ENCODE data around the gene G6PD.
A peak's percentile ranks its signal among the peaks of the same experiment; 100 is the strongest.
"Not testable (repeated sequence)": the region's sequence is repeated elsewhere in the genome, so short reads cannot be mapped to it uniquely, and the experiment has no call there.

Gene G6PD

GRCh38 chrX:154546354-154547244 lies at the start of gene G6PD:
G6PD (minus strand) TSS chrX:154546846; CDS start chrX:154546155, 691 bp downstream.
- ATAC-seq = peak; percentile 54

DNA sequence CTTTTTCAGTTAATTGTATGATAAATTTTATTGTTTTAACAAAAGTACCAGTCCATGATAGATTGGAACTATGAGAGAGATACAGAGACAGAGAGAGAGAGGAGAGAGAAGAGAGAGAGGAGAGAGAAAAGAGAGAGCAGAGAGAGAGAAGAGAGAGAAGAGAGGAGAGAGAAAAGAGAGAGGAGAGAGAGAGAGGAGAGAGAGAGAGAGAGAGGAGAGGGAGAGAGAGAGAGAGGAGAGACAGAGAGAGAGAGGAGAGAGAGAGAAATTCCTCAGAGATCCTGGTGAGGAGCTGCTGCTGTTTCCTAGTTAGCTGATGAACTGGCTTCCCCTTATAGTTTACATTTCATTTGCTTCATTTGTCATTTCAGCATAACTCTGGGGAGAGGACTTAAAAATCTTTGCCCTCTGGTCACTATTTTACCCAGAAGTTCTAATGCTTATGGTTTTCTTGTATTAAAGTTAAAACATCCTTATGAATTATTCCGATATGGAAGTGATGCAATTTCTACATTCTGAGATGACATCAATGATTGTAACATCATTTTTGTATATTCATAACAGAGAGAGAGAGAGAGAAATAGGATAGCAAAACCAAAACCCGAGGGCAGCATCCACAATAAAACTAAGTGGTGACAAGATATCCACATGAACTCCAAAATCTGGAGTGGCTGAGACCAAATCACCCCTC lies 49.1 kb upstream of the G6PD start:
- DNase-seq = no peak
- no peak for ATAC-seq

More at GRCh38 chrX:154546354-154547244, at the start of gene G6PD:
- DNase-seq = peak; percentile 82

GRCh38 chrX:154594491-154594890 lies 47.8 kb upstream of the G6PD start:
- no peak for ATAC-seq
- no peak for DNase-seq

DNA sequence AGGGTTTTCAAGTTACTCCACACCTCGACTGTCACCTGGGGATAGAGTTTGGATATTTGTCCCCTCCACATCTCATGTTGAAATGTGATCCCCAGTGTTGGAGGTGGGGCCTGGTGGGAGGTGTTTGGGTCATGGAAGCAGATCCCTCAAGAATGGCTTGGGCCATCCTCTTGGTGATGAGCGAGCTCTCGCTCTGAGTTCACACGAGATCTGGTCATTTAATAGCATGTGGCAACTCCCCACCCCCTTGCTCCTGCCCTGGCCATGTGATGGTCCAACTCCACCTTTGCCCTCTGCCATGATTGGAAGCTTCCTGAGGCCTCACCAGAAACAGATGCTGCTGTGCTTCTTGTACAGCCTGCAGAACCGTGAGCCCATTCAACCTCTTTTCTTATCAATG lies 46.6 kb upstream of the G6PD start:
- ATAC-seq (no peak), DNase-seq (no peak)

DNA sequence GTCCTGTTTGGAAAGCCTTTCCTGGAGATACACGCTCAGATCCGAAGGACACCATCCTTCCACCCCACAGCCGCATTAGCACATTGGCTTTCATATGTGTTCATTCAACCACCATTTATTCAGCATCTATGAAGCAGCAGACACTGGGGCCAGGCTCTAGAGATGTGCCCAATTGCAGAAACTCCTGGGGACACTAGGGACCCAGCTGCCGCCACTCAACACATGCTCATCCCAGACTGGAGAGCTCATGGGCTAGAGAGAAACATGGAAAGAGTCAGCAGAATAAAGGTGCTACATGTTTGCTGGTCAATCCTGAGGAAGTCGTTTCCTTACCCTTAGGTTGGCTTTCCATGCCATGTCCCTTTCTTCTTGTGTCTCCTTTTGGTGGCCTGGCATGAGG lies 45.9 kb upstream of the G6PD start:
- no peak for DNase-seq
- no peak for ATAC-seq

GRCh38 chrX:154590415-154590814 lies 43.8 kb upstream of the G6PD start:
- ATAC-seq, DNase-seq: not testable (repeated sequence)

GRCh38 chrX:154584585-154585183 lies 38.0 kb upstream of the G6PD start, which contains the start of gene CTAG1A:
CTAG1A (plus strand) TSS chrX:154585133; CDS start chrX:154585207, 74 bp downstream.
- ATAC-seq, DNase-seq: not testable (repeated sequence)

DNA sequence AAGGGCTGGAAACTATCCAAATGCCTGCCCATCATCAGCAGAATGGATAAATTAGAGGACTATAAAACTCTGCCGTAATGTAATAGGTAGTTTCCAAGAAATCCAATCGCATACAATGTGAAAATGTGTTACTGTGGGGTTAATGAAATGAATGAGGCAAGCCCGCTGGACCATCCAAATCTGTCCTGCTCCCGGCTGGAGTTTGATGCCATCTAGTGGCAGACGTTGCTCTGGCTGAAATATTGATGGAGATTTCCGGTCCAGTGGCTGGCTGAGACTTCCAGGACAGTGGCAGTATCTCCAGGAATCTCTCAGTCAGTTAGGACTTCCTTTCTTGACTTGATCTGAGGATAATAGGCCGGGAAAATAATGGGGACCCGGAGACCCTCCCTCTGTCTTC lies 36.3 kb upstream of the G6PD start:
- not testable (repeated sequence) for DNase-seq, ATAC-seq

GRCh38 chrX:154575076-154575475 lies 28.4 kb upstream of the G6PD start:
- ATAC-seq, DNase-seq: not testable (repeated sequence)

DNA sequence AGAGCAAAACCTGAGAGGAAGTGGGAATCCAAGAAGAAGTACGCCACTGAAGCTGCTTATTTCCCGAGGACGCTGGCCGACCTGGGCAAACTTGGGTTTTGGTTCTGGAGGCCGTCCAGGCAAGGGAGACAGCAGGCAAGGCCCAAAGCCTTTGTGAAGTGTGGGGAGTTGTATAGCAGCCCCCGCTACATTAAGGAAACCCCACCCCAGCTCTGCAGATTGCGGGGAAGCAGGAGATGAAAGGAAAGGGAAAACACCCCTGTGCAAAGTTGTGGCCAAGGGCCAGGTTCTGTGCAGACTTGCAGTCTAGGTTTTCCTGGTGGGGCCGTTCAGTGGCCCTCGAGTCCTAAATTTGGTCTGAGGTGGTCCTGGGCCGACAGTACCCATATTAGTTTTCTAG lies 26.4 kb upstream of the G6PD start:
- DNase-seq, ATAC-seq: not testable (repeated sequence)

DNA sequence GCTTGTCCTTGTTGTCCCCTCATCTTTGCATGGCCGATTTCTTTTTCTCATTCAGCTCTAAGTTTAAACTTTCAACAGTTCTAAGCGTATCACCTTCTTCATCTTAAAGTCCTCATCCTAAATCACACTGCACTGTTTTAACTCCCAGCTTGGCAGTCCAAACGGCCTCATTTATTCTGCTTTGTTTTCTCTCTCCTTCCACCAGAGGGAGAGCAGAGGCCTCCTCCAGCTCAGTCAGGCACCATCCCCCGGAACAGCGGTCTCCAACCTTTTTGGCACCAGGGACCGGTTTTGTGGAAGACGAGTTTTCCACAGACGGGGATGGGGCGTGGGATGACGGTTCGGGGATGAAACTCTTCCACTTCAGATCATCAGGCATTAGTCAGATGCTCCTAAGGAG lies 23.7 kb upstream of the G6PD start:
- not testable (repeated sequence) for ATAC-seq, DNase-seq

GRCh38 chrX:154562295-154562694 lies 15.6 kb upstream of the G6PD start:
- not testable (repeated sequence) for ATAC-seq, DNase-seq

GRCh38 chrX:154560326-154560725 lies 13.7 kb upstream of the G6PD start:
- ATAC-seq, DNase-seq: not testable (repeated sequence)

DNA sequence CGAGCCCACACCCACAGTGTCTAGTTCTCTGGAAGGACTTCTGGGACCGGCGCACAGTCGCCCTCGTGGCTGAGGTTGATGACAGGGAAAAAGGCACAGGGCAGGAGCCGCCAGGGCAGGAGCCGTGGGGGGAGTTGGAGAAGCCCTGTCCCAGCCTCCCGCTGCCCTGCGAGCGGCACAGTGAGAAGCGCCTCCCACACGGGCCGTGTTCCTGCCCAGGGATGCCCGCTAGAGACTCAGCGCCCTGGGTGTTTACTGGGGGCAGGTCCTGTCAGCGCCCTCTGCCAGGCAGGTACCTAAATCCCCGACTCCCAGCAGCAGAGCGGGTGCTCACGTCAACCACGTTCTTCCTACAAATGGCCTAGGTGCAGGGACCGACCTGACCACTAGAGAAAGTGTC lies 12.2 kb upstream of the G6PD start:
- ATAC-seq, DNase-seq: not testable (repeated sequence)

GRCh38 chrX:154558060-154558690 lies 11.5 kb upstream of the G6PD start:
- not testable (repeated sequence) for DNase-seq
- ATAC-seq = peak; percentile 67

- not testable (repeated sequence) for ATAC-seq
These were observed 5.6 kb upstream of the G6PD start for GRCh38 chrX:154552112-154552806.

GRCh38 chrX:154549766-154550165 lies 3.1 kb upstream of the G6PD start:
- ATAC-seq (no peak), DNase-seq (no peak)

More at GRCh38 chrX:154552112-154552806, 5.6 kb upstream of the G6PD start:
- not testable (repeated sequence) for DNase-seq

- ATAC-seq (no peak), DNase-seq (no peak)
These were observed 1.3 kb upstream of the G6PD start for GRCh38 chrX:154548028-154548316.

DNA sequence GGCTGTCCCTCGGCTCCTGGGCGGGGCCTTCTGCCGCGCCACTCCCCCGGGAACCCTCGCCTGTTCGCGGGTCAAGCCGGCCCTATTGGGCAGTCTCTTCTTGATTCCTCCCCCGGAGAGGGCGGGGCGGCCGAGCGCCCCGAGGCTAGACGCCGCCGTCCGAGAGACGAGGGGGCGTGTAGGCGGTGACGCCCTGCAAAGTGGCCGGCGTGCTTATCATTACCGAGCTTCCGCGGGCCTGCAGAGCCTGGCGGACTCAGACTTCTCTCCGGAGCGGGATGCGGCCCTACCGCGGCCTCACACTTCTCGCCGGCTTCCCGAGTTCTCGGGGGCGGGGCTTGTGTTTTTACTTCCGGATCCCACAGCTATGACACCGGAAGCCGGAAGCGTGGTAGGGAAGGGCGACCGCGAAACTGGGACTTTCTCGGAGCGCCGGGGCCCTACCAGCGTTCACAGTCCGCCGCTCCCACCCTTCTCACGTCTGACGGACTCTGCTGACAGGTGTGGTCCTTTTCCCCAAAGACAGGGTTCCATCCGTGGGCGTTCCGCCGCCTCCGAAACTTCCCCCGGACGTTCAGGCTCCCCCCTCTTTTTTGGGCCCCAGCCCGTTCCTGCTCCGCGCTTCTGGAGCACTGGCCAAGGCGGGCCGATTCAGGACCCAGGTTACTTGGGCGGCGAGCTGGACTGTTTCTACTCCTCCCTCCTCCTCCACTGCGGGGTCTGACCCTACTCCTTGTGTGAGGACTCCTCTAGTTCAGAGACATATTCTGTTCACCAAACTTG lies 790 bp upstream of the G6PD start, which contains the start of gene IKBKG:
IKBKG (plus strand) TSS at position 376 of the 783 bp plus-strand sequence. CDS start 4,383 bp downstream, outside the sequence.
- peak; percentile 84 for ATAC-seq
- peak; percentile 89 for DNase-seq

- DNase-seq = no peak
- ATAC-seq = no peak
These were observed 872 bp downstream of the G6PD start for GRCh38 chrX:154545673-154546274.

All from stimulated activated naive CD8-positive, alpha-beta T cell treated with anti-CD3 and anti-CD28 coated beads, Interleukin-15, Interleukin-2, amounts not matched to agents 100 U/mL and 50 U/mL, for 24 hours (primary cell).